ENCODE data around the gene JAM2.

The JAM2 gene

GRCh38 chr21:25717491-25718147, 78.6 kb downstream of the JAM2 start:
- DNase-seq (ENCODE audit: low read depth) = peak; percentile 29

DNA sequence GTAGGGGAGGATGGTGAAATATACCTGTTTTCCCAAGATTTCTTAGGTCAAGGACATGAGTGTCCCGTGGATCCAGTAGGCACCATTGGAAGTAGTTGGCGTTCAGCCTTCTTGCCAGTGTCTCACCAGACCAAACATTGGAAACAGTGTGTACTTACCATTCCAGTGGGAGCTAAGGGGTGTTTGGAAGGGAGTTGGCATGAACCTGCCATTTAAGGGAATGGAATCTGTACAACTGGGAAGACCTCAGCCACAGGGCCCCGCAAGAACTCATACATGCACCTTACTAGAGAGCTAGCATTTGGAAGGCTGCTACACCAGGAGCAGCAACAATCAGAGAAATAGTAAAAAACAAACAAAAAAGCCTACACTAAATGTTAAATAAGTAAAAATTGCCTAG, 82.9 kb downstream of the JAM2 start:
- no peak for DNase-seq (ENCODE audit: low read depth)

DNA sequence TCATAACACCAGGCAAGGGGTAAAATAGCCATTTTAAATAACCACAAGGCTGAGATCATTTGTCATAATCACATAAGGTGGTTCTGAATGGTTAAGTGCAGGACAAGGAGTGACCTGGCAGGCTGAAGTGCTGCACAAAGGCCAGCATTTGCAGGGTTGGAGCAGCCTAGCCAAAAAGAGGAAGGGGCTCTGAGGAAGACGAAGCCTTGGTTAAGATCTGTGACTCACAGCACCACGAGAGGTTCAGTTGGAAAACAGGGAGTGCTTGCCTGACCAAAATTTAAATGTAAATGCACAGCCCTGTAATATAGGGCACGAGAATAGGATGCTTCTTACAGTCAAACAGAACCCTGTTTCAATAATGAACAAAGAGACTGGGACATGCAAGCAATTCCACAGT, 83.6 kb downstream of the JAM2 start:
- no peak for DNase-seq (ENCODE audit: low read depth)

GRCh38 chr21:25732091-25732760, 93.2 kb downstream of the JAM2 start:
- no peak for DNase-seq (ENCODE audit: low read depth)

- no peak for DNase-seq (ENCODE audit: low read depth)
Observed at GRCh38 chr21:25733859-25734653, 95.0 kb downstream of the JAM2 start.

- no peak for DNase-seq (ENCODE audit: low read depth)
Observed at GRCh38 chr21:25734654-25734903, 95.5 kb downstream of the JAM2 start.

GRCh38 chr21:25734904-25735645, 96.0 kb downstream of the JAM2 start, which contains the start of the genes ATP5PF and GABPA:
ATP5PF (minus strand) TSS chr21:25734904; CDS start chr21:25729794, 5,110 bp downstream.
GABPA (plus strand) TSS chr21:25734972; CDS start chr21:25741599, 6,627 bp downstream.
- peak; percentile 99 for DNase-seq (ENCODE audit: low read depth)

DNA sequence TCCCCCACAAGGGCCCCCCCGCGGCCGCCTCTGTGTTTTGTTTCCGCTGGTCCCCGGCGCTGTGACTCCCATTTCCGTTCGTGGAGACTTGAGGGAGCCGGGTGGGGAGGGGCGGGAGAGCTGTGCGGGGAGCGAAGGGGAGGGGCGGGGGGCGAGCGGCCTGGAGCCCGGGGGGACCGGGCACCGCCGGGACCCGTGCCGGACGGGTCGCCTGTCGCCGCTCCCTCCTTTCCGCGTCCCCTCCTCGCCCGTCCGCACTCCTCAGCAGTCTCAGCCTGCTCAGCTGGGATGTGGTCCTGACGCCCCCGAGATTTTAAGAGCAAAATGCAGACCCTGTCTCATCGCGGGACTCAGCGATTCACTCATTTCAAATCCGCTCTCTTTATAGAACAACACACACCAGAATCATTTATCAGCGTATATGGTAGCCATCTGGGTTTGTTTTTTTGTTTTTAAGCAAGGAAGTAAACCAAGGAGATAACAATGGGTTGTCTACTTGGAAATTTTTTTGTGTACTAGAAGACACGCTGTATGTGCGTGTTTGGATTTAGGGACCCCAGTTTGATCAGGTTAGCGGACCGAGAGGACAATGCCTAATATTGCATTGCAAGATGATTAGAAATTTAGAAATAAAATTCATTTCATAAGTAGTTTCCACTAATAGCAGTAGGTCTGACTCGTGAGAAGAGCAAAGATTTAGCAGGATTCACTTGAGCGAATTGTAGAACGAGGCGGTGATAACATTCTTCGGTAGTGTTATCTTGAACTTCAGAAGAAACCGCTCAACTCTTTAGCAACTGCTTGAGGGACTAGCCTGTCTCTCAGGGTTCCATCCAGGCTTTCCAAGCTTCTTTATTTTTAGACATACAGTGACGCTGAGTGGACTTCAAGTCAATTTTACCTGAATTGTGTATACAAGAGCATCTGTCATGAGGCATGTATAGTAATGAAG, 96.9 kb downstream of the JAM2 start:
- DNase-seq (ENCODE audit: low read depth) = peak; percentile 58

DNA sequence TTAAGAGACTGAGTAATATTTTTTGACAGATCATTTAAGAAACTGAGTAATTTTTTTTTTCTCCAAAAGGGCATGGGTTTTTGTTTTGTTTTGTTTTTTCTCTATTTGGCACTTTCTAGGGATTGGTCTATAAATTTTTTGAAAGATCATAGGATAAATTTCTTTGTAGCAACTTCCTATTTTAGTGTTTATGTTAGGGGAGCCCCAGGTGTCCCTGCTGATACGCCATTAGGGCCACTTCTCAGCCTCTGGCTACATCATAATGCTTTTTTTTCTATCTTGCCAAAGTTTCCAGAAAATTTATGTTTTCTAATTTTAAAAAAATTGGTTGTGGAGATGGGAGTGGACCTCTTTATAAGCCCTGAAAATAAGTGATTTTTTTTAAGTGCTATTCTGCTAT, 98.4 kb downstream of the JAM2 start:
- DNase-seq (ENCODE audit: low read depth) = no peak

DNA sequence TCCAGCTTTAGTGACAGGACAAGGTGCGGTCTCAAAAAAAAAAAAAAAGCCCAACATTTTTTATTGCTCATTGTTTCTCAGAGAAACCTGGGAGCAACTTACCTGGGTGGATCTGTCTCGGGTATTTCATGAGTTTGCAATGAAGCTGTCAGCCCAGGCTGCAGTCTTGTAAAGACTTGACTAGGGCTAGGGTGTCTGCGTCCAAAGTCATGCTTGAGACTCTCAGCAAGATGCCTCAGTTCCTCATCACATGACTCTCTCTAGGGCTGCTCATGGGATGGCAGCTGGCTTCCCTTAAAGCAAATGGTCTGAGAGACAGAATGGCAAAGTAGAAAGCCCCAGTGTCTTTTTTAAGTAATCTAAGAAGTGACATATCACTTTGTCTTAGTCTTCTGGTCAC, 103.8 kb downstream of the JAM2 start:
- DNase-seq (ENCODE audit: low read depth) = no peak

GRCh38 chr21:25744854-25745253, 105.8 kb downstream of the JAM2 start:
- DNase-seq (ENCODE audit: low read depth) = no peak

GRCh38 chr21:25750085-25750484, 111.0 kb downstream of the JAM2 start:
- no peak for DNase-seq (ENCODE audit: low read depth)

GRCh38 chr21:25752416-25752815, 113.4 kb downstream of the JAM2 start:
- no peak for DNase-seq (ENCODE audit: low read depth)

GRCh38 chr21:25756190-25756932, 117.3 kb downstream of the JAM2 start:
- no peak for DNase-seq (ENCODE audit: low read depth)

- no peak for DNase-seq (ENCODE audit: low read depth)
Observed at GRCh38 chr21:25757531-25757930, 118.5 kb downstream of the JAM2 start.

- no peak for DNase-seq (ENCODE audit: low read depth)
Observed at GRCh38 chr21:25759573-25759972, 120.5 kb downstream of the JAM2 start.

DNA sequence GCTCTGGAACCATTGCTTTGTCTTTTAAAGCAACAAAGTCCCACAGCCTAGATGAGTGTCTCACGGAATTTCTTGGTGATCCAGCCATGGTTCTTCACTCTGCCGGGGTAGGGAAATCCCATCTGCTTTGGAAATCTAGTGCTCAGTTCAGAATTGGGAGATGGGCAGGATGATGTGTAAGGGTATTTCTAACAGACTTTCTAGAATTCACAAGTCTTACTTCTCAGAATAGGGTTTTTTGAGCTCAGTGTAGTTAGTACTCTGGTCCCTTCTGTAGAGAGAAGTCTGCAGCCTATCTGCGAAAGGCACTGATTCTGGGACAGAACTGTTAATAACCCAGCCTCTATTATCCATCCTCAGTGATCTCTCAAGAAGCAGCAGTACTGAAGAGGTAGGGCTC, 121.0 kb downstream of the JAM2 start:
- DNase-seq (ENCODE audit: low read depth) = no peak

DNA sequence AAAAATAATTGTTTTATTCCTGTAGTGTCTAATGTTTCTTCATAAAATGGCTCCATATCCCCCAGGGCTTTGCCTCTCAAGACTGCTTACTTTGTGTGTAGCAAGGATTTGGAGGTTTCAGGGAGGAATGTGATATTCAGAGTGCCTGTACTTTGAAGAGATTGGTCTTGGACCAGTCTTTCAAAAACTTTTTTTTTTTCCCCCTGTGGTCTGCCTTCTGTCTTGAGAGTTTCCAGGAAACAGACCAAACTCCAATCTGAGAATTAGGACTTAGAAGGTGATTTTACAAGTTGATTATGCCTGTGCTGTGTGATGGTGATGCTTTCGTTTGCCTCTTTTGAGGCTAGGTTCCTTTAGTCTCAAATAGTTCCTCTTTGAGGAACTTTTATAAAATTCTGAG, 121.6 kb downstream of the JAM2 start:
- no peak for DNase-seq (ENCODE audit: low read depth)

DNA sequence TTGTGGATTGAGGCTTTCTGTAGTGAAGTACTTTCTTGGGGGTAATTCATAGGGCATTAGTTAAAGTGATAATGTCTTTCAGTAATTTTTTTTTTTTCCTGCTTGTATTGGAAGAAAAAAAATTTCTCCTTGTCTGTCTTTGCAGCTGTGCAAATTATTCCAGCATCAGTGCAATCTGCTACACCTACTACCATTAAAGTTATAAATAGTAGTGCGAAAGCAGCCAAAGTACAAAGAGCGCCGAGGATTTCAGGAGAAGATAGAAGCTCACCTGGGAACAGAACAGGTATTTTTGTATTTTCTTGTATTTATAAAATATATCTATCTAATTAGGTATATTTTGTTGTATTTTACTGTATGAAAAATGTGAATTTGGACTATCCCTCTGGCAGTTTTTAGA, 125.0 kb downstream of the JAM2 start:
- DNase-seq (ENCODE audit: low read depth) = no peak
